Activated CD4-positive, alpha-beta T cell treated with anti-CD3 and anti-CD28 coated beads, Interleukin-2, amount 50 U/mL, for 16 hours (primary cell): ENCODE results near the gene GPRC5A.

Experiments
- DNase-seq: peaks from one replicate; pipeline ENCODE4 v3.0.0-alpha.2; 2020

The GPRC5A gene

GRCh38 chr12:12946686-12947355 lies 55.5 kb downstream of the GPRC5A start:
- DNase-seq = no peak

DNA sequence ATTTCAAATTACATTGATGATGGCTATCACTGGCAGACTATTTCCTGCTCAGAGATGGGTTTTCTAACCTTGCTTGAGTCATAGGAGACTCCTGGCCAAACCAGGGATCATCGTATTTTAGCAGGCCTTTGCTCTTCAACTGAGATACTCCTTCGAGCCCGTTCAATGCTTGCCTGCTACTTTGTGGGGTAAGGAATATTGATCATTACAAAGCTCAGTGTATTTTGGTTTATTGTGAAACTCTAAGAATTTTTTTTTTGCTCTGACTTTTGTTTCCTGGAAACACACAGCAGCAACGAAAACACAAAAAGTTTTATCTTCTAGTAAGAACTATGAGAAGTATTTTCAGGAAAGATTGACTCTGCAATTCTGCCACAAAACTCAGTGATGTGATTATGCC lies 56.5 kb downstream of the GPRC5A start:
- DNase-seq = no peak

DNA sequence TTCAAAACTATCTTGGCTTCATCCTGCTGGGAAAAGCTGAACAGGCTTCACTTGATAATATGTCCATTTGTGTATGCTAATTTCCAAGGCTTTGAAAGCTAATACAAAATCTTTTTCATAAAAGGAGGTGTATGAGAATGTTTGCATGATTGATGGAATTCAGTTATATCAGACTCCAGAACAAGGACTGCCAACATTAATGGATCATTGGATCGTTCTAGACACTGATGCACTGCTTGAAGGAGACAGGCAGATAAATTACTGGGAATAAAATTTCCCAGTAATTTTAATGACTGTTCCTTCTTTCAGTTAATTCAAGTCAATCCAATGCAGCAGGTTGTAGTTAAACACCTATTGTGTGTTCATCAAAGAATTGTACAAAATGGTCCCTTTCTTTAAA lies 60.1 kb downstream of the GPRC5A start:
- no peak for DNase-seq

DNA sequence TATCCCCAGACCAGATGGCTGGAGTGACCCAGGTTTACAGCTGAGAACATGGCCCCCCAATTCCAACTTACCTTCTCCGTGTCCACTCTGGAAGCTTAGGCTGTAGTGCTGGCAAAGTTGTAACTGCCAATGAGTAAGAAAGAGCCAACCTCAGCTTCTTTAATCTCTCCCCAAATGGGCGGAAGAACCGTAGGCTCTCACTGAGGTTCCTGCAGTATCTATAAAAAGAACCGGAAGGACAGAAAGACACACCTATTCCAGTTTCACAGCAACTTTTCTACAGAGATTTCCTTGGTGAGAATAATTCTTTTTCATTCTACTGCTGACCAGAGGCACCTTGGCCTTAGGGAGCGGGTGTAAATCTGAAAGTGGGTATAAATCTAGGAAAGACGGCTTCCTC lies 60.7 kb downstream of the GPRC5A start, which contains the start of gene GPRC5D:
Gene GPRC5D, minus strand, starts transcription at position 135 of the 400 bp plus-strand sequence. CDS start 1,786 bp downstream, outside the sequence.
- no peak for DNase-seq

DNA sequence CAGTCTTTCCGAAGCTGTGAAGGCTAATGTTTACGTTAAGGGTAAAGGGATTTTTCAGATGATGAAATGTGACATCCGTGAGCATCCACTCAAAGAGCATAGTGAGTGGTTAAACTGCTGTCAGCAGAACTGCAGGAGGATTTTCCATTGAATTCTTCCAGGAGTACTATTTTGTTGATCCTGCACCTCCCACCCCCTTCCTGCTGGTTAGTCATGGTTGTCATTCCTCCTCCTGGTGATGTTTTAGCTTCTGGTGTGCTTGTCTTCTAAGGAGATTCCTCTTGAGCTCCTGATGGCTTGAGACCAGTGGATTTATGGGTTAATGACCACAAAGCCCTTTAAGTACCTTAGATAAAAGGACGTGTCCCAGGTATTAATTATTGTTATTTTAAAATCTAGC lies 63.0 kb downstream of the GPRC5A start:
- no peak for DNase-seq

- DNase-seq = no peak
Observed at GRCh38 chr12:12954878-12955625, 63.7 kb downstream of the GPRC5A start.

DNA sequence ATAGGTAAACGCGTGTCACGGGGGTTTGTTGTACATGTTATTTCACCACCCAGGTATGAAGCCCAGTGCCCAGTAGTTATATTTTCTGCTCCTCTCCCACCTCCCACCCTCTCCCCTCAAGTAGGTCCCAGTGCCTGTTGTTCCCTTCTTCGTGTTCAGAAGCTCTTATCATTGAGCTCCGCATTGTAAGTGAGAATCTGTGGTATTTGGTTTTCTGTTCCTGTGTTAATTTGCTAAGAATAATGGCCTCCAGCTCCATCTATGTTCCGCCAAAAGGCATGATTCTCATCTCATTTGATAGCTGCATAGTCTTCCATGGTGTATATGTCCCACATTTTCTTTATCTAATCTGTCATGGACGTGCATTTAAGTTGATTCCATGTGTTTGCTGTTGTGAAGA lies 67.5 kb downstream of the GPRC5A start:
- no peak for DNase-seq

DNA sequence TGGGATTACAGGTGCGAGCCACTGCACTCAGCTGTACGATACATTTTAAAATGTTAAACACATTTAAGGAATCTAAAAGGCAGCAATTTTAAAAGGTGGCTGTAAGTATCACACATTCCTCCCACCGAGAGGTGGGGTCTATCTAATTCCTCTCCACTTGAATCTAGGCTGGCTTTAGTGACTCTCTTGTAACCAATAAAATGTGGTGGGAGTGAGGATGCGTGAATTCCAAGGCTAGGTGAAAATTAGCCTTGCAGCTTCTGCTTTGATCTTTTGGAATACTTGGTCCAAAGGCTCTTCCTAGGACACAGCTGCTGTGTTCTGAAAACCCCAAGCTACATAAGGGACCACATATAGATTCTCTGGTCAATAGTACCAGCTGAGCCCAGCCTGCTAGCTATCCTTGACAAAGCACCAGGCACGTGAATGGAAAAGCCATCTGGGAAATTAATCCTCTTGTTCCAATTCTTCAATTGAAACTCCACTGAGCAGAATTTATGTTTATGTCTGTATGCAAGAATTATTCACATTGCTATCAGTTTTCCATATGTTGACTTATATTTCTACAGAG lies 69.4 kb downstream of the GPRC5A start:
- no peak for DNase-seq

- DNase-seq = peak; percentile 35
Observed at GRCh38 chr12:12964255-12964654, 72.9 kb downstream of the GPRC5A start.

GRCh38 chr12:12965836-12966235 lies 74.5 kb downstream of the GPRC5A start:
- DNase-seq = no peak
